WTC11 (cell line): ENCODE results near the gene PCBD1. TPM values are rescaled to one million over a fixed set of nuclear protein-coding genes. Genes with fewer than 3 reads are reported as not detected.

ENCODE experiments used
- ATAC-seq: fragments of 200-7000 bp; cut with Tn5 transposase; 2 replicates; pipeline ENCODE4 v1.10.0; 2021; ENCODE audit warnings: mild to moderate bottlenecking, moderate library complexity
- CTCF ChIA-PET: fragments of 300-600 bp; sonication (Branson Sonifier 250); formaldehyde crosslinking; loops from one replicate; lab custom pipeline; 2021; ENCODE audit warnings: antibody characterized with exemption; lab: Charles Lee
- POLR2A ChIA-PET: fragments of 350-600 bp; sonication (Branson Sonifier 250); formaldehyde crosslinking; loops from one replicate; lab custom pipeline; 2021; ENCODE audit warnings: antibody characterized with exemption; lab: Charles Lee
- DNase-seq: peaks from one replicate; pipeline ENCODE4 v3.0.0; 2021; ENCODE audit warnings: low spot score
- H3K27ac Mint-ChIP-seq: 2 replicates; pipeline ENCODE4 v1.8.0; 2021; ENCODE audit warnings: mixed read lengths
- H3K27me3 Mint-ChIP-seq: 2 replicates; pipeline ENCODE4 v1.8.0; 2021; ENCODE audit warnings: low read depth, mild to moderate bottlenecking, moderate library complexity, mixed read lengths
- H3K36me3 Mint-ChIP-seq: 2 replicates; pipeline ENCODE4 v1.8.0; 2021; ENCODE audit warnings: mixed read lengths
- H3K4me1 Mint-ChIP-seq: 2 replicates; pipeline ENCODE4 v1.8.0; 2022; ENCODE audit warnings: mixed read lengths
- H3K4me3 Mint-ChIP-seq: 2 replicates; pipeline ENCODE4 v1.8.0; 2021; ENCODE audit warnings: mild to moderate bottlenecking, moderate library complexity, mixed read lengths
- H3K9me3 Mint-ChIP-seq: 2 replicates; pipeline ENCODE4 v1.8.0; 2021; ENCODE audit warnings: mixed read lengths
- E2F4 ChIP-seq: sonication (generic); formaldehyde crosslinking; IDR thresholded peaks from 2 replicates; pipeline ENCODE4 v1.8.1; 2022; ENCODE audit warnings: low read depth, mild to moderate bottlenecking, moderate library complexity, missing genetic modification reagents, borderline replicate concordance
- E2F5 ChIP-seq: sonication (generic); formaldehyde crosslinking; IDR thresholded peaks from 2 replicates; pipeline ENCODE4 v1.8.1; 2022; ENCODE audit warnings: mild to moderate bottlenecking, moderate library complexity, missing genetic modification reagents
- ELF4 ChIP-seq: sonication (generic); formaldehyde crosslinking; IDR thresholded peaks from 2 replicates; pipeline ENCODE4 v1.8.1; 2022; ENCODE audit warnings: low read depth, mild to moderate bottlenecking, moderate library complexity, missing genetic modification reagents
- EMX1 ChIP-seq: fragments of 250-450 bp; sonication (Bioruptor Pico); IDR thresholded peaks from 2 replicates; pipeline ENCODE4 v1.8.0; 2021; ENCODE audit warnings: mild to moderate bottlenecking
- FOXP1 ChIP-seq: sonication (generic); formaldehyde crosslinking; IDR thresholded peaks from 2 replicates; pipeline ENCODE4 v1.8.0; 2022; ENCODE audit warnings: missing genetic modification reagents, mild to moderate bottlenecking, moderate library complexity, borderline replicate concordance
- IRF1 ChIP-seq: sonication (generic); formaldehyde crosslinking; IDR thresholded peaks from 2 replicates; pipeline ENCODE4 v1.8.0; 2023; ENCODE audit warnings: missing genetic modification reagents
- IRF2 ChIP-seq: sonication (generic); formaldehyde crosslinking; IDR thresholded peaks from 2 replicates; pipeline ENCODE4 v1.8.0; 2022; ENCODE audit warnings: low read depth, missing genetic modification reagents, borderline replicate concordance
- MYBL2 ChIP-seq: sonication (generic); formaldehyde crosslinking; IDR thresholded peaks from 2 replicates; pipeline ENCODE4 v1.8.1; 2023; ENCODE audit warnings: mild to moderate bottlenecking, moderate library complexity, missing genetic modification reagents
- SP1 ChIP-seq: sonication (generic); formaldehyde crosslinking; conservative IDR thresholded peaks from 2 replicates; pipeline ENCODE4 v1.8.1; 2022; ENCODE audit warnings: missing genetic modification reagents
- TEAD4 ChIP-seq: sonication (generic); formaldehyde crosslinking; IDR thresholded peaks from 2 replicates; pipeline ENCODE4 v1.8.0; 2022; ENCODE audit warnings: mild to moderate bottlenecking, missing genetic modification reagents
- TP53 ChIP-seq: sonication (generic); formaldehyde crosslinking; IDR thresholded peaks from 2 replicates; pipeline ENCODE4 v1.8.1; 2023; ENCODE audit warnings: mild to moderate bottlenecking, missing genetic modification reagents
- USF2 ChIP-seq: sonication (generic); formaldehyde crosslinking; IDR thresholded peaks from 2 replicates; pipeline ENCODE4 v1.8.1; 2023; ENCODE audit warnings: mild to moderate bottlenecking, missing genetic modification reagents, moderate library complexity
- ZMAT4 ChIP-seq: fragments of 250-450 bp; sonication (Bioruptor Pico); IDR thresholded peaks from 2 replicates; pipeline ENCODE4 v1.9.0; 2021; ENCODE audit warnings: mild to moderate bottlenecking
- ZNF281 ChIP-seq: sonication (generic); formaldehyde crosslinking; IDR thresholded peaks from 2 replicates; pipeline ENCODE4 v1.8.0; 2023; ENCODE audit warnings: mild to moderate bottlenecking, missing genetic modification reagents
- ZNF317 ChIP-seq: sonication (generic); formaldehyde crosslinking; IDR thresholded peaks from 2 replicates; pipeline ENCODE4 v1.8.1; 2023; ENCODE audit warnings: low read depth, mild to moderate bottlenecking, moderate library complexity, missing genetic modification reagents, borderline replicate concordance
- ZNF396 ChIP-seq: fragments of 250-450 bp; sonication (Bioruptor Pico); IDR thresholded peaks from 2 replicates; pipeline ENCODE4 v1.8.0; 2021; ENCODE audit warnings: mild to moderate bottlenecking, moderate library complexity, borderline replicate concordance
- ZNF416 ChIP-seq: fragments of 250-450 bp; sonication (Bioruptor Pico); IDR thresholded peaks from 2 replicates; pipeline ENCODE4 v1.9.0; 2021; ENCODE audit warnings: mild to moderate bottlenecking, inconsistent platforms
- total RNA-seq: library from RNA; stranded (reverse); gene quantifications from 3 replicates; pipeline ENCODE4 v1.2.3, GENCODE V29; 2021
- TF ChIP-seq, protein P1 (sequence below): fragments of 250-450 bp; sonication (Bioruptor Pico); conservative IDR thresholded peaks from 2 replicates; pipeline ENCODE4 v1.9.0; 2021; ENCODE audit warnings: mild to moderate bottlenecking
- TF ChIP-seq, protein P2 (sequence below): sonication (generic); formaldehyde crosslinking; conservative IDR thresholded peaks from 2 replicates; pipeline ENCODE4 v1.8.1; 2023; ENCODE audit warnings: mild to moderate bottlenecking, low read depth, missing genetic modification reagents, moderate library complexity

The PCBD1 gene
- total RNA-seq, 1 experiment from 2014 or later: 32.5 TPM

- no peak for TF ChIP-seq ZNF317 (CRISPR knock-in tag)
- TF ChIP-seq, all 79 proteins: peak for 0
These were observed 29.6 kb downstream of the PCBD1 start (continued) for GRCh38 chr10:70858759-70859158.

DNA sequence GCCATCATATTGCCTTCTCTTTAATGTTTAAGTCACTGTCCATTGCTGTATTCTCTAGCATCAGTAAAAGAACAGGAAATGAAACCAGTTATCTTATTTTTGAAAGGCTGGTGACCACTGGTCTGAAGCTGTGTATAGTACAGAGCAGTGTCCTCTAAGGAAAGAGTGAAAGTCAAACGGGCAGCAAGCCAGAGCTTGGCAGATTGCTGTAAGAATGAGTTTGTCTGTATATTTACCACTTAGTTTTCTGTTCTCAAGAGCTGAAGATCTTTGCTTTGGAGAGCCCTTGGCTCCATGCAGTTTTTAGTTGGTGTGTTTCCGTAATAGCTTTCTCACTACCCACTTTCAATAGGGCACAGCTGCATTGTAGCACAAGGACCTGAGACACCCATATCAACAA is 31.9 kb downstream of the PCBD1 start:
- Mint-ChIP-seq H3K4me1 (no peaks in the 10 kb centered on the region), H3K27ac (no peak overlapping the region), H3K27me3 (no peaks in the 10 kb centered on the region), H3K9me3 (peaks cover 5% of the 10 kb centered on the region; the same call in 1 of the 2 replicates), H3K4me3 (no peak overlapping the region), H3K36me3 (peaks cover 53% of the 10 kb centered on the region)
- POLR2A ChIA-PET: no interaction called here
- no peak for TF ChIP-seq TP53 (CRISPR knock-in tag)
- TF ChIP-seq ZNF416: no peak
- TF ChIP-seq FOXP1 (CRISPR knock-in tag): no peak
- TF ChIP-seq SP1 (CRISPR knock-in tag): no peak
- TF ChIP-seq MYBL2 (CRISPR knock-in tag): no peak
- no peak for TF ChIP-seq USF2
- TF ChIP-seq ZNF281 (CRISPR knock-in tag): no peak
- no peak for TF ChIP-seq E2F5 (CRISPR knock-in tag)
- no peak for TF ChIP-seq IRF2
- no peak for TF ChIP-seq ZNF396 (CRISPR knock-in tag)
- no peak for TF ChIP-seq ELF4
- no peak for TF ChIP-seq E2F4 (CRISPR knock-in tag)
- TF ChIP-seq, protein P1, sequence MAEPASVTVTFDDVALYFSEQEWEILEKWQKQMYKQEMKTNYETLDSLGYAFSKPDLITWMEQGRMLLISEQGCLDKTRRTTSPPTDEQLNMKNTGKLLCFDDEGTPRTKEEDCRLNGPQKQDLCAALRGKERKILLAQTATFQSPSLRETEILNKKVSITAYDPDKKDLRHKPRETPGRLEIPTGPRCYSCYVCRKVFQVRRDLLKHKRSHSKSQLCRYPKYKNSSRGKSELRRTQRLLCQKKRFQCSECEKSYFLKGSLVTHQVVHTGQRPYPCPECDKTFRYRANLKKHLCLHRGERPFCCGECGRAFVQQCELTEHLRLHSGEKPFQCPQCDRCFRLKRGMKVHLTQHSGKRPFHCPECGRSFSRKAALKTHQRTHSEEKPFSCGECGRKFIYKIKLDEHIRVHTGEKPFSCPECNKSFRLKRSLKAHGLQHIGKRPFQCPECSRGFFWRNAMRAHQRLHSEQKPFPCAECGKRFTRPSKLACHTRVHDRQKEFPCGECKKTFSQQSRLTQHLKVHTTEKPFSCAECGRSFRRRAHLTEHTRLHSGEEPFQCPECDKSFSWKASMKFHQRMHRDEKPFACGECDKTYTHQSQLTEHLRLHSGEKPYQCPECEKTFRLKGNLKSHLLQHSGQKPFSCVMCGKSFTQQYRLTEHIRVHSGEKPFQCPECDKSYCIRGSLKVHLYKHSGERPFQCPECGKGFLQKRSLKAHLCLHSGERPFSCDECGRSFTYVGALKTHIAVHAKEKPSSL (CRISPR knock-in tag): no peak
- TF ChIP-seq, protein P2, sequence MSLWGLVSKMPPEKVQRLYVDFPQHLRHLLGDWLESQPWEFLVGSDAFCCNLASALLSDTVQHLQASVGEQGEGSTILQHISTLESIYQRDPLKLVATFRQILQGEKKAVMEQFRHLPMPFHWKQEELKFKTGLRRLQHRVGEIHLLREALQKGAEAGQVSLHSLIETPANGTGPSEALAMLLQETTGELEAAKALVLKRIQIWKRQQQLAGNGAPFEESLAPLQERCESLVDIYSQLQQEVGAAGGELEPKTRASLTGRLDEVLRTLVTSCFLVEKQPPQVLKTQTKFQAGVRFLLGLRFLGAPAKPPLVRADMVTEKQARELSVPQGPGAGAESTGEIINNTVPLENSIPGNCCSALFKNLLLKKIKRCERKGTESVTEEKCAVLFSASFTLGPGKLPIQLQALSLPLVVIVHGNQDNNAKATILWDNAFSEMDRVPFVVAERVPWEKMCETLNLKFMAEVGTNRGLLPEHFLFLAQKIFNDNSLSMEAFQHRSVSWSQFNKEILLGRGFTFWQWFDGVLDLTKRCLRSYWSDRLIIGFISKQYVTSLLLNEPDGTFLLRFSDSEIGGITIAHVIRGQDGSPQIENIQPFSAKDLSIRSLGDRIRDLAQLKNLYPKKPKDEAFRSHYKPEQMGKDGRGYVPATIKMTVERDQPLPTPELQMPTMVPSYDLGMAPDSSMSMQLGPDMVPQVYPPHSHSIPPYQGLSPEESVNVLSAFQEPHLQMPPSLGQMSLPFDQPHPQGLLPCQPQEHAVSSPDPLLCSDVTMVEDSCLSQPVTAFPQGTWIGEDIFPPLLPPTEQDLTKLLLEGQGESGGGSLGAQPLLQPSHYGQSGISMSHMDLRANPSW (CRISPR knock-in tag): no peak
- TF ChIP-seq ZMAT4 (CRISPR knock-in tag): no peak
- no peak for TF ChIP-seq IRF1 (CRISPR knock-in tag)
- TF ChIP-seq TEAD4 (CRISPR knock-in tag): no peak
- no peak for TF ChIP-seq EMX1 (CRISPR knock-in tag)
- no peak for ATAC-seq
- CTCF ChIA-PET: no interaction called here
- DNase-seq: no peak
